NCI-H460 (cell line): Measurements from ENCODE around the gene GTF2F1. TPM values are rescaled to one million over a fixed set of nuclear protein-coding genes. Genes with fewer than 3 reads are reported as not detected.
"Not testable (repeated sequence)": the region's sequence is repeated elsewhere in the genome, so short reads cannot be mapped to it uniquely, and the experiment has no call there.

Experiments used
- DNase-seq: peaks from one replicate; pipeline ENCODE4 v3.0.0-alpha.2; 2016; ENCODE audit warnings: low read depth; ENCODE audit errors: extremely low read depth
- polyA plus RNA-seq: library from polyadenylated mRNA; depleted of rRNA; stranded (reverse); fragments of >200 nt; gene quantifications from 2 replicates; pipeline ENCODE4 v1.2.3, GENCODE V29; 2014; cell fraction: nucleus; rRNA removed
- total RNA-seq: library from RNA; depleted of rRNA; stranded (reverse); fragments of >200 nt; shearing (Covaris generic); gene quantifications from 2 replicates; pipeline ENCODE4 v1.2.3, GENCODE V29; 2014; rRNA removed

Gene GTF2F1, protein sequence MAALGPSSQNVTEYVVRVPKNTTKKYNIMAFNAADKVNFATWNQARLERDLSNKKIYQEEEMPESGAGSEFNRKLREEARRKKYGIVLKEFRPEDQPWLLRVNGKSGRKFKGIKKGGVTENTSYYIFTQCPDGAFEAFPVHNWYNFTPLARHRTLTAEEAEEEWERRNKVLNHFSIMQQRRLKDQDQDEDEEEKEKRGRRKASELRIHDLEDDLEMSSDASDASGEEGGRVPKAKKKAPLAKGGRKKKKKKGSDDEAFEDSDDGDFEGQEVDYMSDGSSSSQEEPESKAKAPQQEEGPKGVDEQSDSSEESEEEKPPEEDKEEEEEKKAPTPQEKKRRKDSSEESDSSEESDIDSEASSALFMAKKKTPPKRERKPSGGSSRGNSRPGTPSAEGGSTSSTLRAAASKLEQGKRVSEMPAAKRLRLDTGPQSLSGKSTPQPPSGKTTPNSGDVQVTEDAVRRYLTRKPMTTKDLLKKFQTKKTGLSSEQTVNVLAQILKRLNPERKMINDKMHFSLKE
- total RNA-seq: 39.3 and 44.1 TPM in 2 replicates
- polyA plus RNA-seq: 39.6 and 48.4 TPM in 2 replicates

DNA sequence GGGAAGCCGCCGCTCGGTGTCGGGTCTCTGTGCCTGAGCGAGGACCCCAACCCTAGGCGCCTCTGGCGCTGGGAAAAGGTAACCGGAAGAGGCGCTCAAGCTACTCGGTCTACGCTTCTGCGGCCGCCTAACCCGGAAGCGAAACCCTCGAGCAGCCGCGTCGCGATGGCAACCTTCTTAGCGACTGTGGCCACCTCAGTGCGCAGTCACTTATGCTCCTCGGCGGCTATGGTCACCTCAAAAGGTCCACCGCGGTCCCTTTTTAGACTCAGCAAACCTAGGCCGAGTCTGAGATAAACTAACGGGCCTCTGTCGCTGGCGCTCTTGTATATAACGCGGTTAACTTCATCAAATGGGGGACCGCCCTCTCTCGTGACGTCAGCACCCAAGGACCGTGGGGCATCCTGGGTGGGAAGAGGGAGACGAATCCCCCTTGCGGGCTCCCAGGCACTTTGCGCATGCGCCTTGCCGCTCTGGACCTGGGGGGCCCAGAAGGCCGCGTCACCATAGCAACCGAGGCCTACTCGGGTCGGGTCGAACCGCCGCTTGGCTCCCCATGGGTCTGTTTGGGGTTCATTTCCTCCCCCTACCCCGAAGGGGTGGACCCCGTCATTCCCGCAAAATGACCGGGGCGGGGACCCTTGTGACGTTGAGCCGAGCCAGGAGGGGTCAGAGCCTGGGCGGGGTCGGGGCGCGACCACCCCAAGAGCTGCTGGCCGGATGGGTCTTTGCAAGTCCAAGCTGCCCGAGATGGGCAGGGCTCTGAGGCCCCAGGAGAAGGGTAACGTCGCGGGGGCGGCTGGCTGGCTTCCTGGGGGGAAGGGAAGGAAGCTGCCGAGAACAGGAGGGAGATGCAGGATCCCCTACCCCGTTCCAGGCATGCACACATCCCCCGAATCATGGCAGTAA is at the start of gene GTF2F1:
Gene GTF2F1 (minus strand): TSS at position 91 of the 909 bp plus-strand sequence. CDS start 169 bp downstream, outside the sequence.
- DNase-seq: peak; percentile 83

DNA sequence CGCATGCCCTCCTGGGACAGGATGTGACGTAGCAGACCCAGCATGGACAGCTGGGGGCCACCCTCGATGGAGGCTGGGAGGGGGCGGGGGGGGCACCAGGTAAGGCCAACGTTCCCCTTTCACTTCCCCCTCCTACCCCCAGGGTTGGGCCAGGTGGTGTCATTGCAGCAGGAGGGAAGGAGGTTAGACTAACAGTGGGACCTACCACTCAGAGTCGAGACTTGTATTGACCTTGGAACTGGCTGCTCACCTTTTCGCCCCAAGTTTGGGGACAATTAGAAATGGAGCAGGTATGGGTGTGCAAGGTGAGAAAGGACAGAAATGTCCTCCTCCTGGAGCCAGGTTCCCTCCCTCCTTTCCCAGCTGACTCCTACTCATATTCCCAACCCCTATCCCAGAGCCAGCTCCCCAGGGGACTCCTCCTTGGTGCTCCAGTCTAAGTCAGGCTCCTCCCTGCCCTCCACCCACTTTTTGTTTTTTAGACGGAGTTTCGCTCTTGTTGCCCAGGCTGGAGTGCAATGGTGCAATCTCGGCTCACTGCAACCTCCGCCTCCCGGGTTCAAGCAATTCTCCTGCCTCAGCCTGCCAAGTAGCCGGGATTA is 49.2 kb upstream of the GTF2F1 start:
- no peak for DNase-seq

DNA sequence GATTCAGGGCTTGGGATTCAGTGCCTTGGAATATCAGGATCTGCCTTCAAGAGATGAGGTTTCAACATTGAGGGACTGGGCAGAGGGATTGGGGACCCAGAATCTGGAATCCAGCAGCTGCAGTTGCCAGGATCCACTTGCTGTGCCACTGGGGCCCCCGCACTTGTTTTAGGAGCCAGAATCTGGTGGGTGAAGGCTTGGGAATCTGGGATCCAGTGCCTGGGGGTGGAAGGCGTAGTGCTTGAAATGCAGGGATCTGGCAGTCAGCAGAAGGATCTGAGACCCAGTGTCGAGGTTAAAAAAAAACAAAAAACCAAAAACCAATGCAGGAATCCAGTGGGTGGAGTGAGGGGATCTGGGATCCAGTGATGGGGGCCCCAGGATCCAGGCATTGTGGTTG is 47.9 kb upstream of the GTF2F1 start:
- DNase-seq: no peak

DNA sequence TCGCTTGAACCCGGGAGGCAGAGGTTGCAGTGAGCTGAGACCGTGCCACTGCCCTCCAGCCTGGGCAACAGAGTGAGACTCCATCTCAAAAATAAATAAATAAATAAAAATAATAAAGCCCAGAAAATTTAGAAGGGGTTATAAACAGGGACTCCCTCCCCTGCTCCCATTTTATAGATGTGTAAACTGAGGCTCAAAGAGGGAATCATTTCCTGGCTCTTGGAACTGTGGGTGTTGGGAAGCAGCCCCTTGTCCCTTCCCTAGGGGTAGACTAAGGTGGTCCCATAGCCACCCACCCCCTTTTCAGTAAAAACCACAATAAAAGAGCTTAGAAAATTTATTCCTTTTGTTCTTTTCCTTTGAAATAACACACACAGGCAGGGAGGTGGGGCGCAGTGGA is 46.8 kb upstream of the GTF2F1 start:
- no peak for DNase-seq

DNA sequence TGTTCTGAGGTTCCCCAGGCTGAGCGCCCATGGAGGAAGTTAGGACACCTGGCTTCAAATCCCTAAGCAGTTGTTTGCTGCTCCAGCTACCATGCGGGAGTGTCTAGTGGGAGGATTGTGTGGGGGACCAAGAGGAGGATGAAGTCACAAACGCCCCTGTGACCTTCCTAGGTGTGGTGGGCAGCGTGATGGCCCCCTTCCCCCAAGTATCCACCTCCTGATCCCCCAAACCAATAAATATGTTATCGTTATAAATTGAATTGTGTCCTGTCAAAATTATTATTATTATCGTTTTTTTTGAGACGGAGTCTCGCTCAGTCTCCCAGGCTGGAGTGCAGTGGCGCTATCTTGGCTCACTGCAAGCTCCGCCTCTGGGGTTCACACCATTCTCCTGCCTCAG is 40.7 kb upstream of the GTF2F1 start, which contains the start of gene SLC25A41:
Gene SLC25A41 (minus strand): TSS at position 101 of the 400 bp plus-strand sequence. CDS start 70 bp downstream, at position 31.
- no peak for DNase-seq

DNA sequence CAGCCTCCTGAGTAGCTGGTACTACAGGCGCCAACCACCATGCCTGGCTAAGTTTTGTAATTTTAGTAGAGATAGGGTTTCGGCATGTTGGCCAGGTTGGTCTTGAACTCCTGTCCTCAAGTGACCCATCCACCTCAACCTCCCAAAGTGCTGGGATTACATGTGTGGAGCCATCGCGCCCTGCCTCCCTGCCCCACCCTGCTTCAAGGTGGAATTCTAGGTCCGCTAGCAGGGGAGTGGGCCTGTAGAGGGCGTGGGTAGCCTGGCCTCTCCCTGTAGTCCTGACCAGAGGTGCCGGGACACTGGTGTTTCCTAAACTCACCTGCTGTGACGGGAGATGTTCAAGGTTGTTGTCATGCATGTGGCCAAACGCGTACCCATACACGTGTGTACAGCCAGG is 40.2 kb upstream of the GTF2F1 start:
- DNase-seq: no peak

DNA sequence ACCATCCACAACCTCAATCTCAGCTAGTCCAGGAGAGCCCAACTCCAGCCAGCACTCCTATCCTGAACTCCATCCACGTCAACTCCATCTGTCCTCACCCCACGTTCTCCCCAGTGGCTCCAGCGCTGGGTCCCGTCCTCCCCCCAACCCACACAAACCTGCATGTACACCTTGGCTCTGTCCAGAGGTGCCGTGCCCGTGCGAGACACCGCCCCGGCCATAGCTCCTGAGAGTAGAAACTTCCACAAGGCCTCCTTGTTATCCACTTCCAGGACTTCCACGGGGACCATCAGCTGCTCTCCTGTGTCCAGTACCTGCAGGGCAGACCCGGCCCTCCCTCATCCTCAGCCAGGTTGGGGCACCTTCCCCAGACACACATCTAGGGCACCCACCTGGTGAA is 38.9 kb upstream of the GTF2F1 start:
- DNase-seq: no peak

DNA sequence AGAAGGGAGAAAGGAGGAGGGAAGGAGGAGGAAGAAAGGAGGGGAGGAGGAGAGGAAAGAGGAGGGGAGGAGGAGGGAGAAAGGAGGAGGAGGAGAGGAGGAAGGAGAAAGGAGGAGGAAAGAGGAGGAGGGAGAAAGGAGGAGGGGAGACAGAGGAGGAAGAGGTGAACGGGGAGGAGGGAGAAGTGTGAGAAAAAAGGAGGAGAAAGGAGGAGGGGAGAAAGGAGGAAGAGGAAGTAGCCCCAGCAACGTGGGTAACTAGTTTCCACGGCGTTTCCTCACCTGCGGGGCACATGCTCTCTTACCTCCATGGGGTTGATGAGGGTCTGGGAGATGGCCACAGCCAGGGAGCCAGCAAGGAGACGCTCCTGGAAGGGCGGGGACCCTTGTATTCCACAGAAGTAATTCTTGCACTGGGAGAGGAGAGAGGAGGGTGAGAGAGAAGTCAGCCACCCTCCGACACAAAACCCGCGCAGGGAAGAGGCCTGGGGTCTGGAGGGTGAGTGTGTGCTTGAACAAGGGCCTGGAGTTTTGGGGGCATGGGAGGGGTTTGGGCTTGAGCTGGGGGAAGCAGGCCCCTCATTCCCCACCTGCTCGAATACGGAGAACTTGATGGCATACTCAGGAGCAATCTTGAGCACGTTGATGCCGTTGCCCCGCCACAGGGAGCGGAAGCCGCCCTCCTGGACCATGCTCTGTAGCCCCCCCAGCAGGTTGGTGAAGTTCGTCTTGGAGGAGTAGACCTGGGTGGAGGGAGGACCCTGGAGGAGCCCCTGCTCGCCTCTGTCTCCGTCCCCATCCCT is 36.7 kb upstream of the GTF2F1 start:
- no peak for DNase-seq

DNA sequence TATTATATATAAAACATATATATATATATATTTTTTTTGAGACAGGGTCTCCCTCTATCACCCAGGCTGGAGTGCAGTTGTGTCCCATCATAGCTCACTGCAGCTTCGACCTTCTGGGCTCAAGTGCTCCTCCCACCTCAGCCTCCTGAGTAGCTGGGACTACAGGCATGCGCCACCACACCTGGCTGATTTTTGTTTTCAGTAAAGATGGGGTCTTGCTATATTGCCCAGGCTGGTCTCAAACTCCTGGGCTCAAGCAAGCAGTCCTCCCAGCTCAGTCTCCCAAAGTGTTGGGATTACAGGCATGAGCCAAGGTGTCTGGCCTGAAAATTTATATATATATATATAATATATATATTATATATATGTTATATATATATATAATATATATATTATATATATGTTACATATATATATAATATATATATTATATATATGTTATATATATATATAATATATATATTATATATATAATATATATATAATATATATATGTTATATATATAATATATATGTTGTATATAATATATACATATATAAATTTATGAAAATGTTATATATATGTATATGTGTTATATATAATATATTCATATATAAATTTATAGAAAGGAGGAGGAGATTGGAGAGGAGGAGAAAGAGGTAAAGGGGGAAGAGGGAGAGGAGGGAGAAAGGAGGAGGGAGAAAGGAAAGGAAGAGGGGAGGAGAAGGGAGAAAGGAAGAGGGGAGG is 35.9 kb upstream of the GTF2F1 start:
- not testable (repeated sequence) for DNase-seq

DNA sequence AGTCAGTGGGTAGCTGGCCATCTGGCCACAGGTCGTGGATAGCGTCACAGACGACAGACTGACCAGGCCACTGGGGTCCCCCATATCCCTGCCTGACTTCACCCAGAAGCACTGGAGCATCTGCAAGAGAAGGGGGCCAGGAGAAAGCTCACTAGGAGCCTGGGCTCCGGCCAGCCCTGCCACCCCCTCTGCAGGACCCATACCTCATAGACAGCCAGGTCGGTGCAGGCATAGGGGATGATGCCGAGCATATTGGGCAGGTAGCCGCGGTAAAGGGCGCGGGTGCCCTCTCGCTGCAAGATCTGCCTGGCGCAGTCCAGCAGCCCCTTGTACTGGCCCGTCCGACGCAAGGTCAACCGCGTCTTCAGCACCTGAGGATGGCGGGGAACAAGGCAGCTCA is 34.2 kb upstream of the GTF2F1 start:
- DNase-seq: no peak

DNA sequence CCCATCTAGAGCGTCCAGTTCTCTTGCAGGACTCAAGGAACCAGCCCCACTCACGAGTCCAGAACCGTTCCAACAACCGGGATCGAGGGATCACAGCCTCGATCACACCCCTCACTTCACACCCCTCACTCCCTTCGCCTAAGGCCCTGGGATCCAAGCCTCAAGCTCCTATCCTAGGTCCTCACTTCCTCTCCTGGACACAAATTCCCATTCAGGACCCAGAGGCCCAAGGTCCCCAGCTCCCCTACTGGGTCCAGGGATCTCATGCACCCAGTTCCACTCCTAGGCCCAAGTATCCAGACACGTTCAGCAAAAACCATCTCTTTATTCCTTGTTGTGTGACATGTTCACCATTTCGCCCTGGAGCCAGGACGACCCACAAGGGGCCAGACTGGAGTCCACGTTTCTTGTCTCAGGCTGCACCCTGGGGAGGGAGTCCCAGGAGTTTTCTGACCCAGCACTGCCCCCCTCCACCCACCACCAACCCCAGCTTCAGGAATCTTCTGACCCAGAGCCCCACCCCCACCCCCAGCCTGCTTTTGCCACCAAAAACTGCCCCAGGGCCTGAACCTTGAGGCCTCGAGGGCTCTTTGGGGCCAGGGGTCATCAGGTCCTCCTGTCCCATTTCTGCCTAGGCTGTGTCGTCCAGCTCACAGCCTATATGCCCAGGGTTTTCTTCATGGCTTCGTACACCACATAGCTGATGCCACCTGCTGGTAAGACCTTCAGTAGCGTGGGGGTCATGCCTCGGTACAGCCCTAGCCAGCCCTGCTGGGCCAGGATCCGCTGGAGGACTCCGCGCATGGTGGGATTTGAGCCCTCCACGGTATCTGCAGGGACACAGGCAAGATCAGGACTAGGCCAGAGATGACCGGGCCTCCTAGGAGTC is 33.0 kb upstream of the GTF2F1 start:
- DNase-seq: no peak

DNA sequence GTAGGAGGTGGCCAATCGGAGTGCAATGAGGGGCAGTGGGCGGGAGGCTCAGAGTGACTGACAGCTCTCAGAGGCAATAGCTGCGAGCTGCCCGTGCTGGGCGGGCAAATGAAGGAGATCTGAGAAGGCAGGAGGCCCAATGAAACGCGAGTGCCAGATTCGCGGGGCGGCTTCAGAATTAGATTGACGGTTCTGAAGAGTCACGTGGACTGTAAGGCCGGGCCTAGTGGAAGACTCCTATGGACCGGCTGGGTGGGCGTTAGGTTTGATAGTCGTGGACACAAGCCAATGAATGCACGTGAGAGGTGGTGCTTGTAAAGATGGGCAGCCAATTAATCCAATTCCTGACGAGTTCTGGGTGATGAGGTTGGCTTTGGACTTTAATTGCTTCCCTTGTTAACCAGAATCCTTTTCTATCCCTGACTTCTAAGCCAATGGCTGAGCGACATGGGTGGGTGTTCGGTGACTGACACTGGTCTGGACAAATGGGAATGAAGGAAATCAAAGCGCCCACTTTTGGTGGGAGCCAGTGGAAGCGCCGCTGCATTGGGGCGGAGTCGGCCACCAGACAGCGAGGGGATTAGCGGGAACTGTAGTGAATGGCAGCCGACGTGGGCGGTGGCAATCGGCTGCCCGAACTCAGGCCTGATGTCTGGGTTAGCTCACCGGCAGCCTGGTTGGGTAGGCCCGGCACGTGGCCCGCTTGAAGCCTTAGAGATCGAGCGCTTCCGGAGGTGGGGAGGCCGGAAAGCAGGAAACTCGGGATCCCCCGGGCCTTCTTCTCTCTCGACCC is 32.2 kb upstream of the GTF2F1 start:
- DNase-seq: peak; percentile 99

DNA sequence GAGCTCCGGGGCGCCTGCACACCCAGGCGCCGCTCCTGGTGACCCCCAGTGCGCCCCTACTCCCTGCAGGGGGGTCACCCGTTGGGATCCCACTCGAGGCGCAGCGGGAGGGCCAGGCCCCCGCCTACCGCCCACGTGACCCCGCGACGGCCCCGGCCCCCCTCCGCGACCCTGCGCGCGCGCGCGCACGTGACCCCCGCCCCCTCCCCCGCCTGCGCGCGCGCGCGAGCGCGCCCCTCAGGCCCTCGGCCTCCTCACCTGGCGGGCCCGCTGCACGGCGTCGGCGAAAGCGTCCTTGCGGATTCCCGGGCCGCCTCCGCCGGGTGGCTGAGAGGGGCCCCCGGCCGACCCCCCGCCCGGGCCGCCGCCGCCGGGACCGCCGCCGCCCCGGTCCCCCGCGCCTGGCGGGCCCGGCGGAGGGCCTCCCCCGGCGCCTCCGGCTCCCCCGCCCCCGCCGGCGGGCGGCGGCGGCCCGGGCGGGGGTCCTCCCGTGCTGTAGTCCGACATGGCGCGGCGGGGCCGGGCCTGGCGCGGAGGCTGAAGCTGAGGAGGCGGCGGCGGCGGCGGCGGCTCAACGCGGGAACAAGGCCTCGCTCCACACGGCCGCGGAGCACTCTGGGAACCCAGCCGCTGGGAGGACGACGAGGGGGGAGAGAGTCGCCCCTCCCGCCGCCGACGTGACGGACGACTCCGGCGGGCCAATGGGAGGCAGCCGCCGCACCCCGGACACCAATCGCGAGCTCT is 31.4 kb upstream of the GTF2F1 start, which contains the start of gene KHSRP:
Gene KHSRP (minus strand): TSS at position 617 of the 744 bp plus-strand sequence. CDS start 110 bp downstream, at position 507.
- no peak for DNase-seq

DNA sequence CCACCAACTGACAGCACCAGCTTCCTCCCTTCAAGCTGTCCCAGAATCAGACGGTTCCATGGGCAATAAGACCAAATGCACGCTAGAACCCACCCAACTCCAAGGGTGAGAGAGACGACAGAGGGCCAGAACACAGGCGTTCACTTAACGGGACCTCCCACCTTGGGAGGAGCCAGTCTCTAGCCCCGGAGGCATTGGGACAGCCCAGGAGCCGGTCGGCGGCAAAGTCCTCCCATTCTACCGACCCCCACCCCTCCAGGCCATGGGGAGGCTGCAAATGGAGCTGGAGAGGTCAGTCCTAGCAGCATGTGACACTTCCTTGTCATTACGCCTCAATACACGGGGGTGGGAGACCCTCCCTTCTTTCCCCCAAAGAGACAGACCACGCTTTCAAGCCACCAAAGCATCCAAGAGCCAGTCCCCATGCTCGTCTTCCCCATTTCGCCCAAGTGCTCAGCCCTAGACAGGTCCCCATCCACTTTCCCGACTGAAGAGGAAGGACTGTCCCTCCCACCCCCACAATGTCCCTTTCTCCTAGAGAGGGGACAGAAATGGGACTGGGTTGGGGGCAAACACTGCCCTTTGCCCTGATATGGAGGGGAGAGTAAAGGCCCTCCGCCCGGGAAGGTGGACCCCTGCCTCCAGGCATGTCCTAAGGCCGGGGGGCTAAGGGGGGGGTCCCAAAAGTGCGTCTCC is 30.7 kb upstream of the GTF2F1 start:
- no peak for DNase-seq

DNA sequence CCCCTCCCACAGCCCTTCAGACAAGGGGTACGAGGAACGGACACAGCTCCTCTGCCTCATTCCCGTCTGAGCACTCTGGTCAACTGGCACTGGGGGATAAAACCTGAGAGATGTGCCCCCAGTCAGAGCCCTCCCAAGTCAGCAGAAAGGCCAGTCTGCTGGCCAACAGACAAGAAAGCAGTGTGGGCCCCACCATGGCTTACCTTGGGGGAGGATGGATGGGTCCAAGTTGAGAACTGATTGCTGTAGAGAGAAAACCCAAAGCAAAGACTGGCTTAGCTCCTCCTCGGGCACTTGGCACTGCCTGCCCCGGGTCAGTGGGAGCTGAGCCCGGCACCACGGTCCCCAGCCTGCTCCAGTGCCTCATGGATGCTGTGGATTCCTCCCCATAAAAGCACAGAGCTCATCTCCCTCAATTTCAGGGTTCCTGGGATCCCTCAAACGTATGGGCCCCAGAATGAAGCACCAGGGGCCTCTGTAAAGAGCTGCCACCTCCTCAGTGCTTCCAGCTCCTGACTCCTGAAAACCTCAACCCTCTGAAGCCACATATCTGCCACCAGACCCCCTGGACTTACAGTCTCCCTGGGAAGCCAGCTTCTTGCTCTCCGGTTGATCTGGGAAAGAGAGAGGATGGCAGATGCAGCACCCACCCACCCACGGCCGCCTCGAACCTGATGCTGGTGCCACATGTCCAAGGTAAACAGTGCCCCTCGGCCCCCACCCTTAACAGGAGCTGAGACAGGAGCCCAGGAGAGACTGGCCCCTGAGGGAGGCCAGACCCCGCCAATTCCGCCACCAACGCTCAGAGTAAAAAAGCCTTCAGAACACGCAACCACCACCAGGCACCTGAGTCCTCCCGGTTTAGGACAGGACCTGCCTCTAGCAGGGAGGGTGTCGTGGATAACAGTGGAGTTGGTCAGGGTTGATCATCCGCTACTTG is 28.4 kb upstream of the GTF2F1 start:
- no peak for DNase-seq
